HepG2 (cell line): ENCODE measurements around the gene PLD1. TPM values are rescaled to one million over a fixed set of nuclear protein-coding genes. Genes with fewer than 3 reads are reported as not detected.

Source experiments
- ATAD3A ChIP-seq: sonication (generic); formaldehyde crosslinking; IDR thresholded peaks from 2 replicates; pipeline ENCODE4 v1.4.0; 2020; ENCODE audit warnings: missing genetic modification reagents
- ATF1 ChIP-seq: IDR thresholded peaks from 2 replicates; pipeline ENCODE4 v1.6.1; 2016; ENCODE audit warnings: mild to moderate bottlenecking, control low read depth
- BRF2 ChIP-seq: sonication (generic); formaldehyde crosslinking; IDR thresholded peaks from 2 replicates; pipeline ENCODE4 v1.8.1; 2022; ENCODE audit warnings: mild to moderate bottlenecking, missing genetic modification reagents
- CENPT ChIP-seq: sonication (generic); formaldehyde crosslinking; IDR thresholded peaks from 2 replicates; pipeline ENCODE4 v1.8.0; 2022; ENCODE audit warnings: low read depth, mild to moderate bottlenecking, moderate library complexity, missing genetic modification reagents
- CTCF ChIP-seq: sonication (generic); formaldehyde crosslinking; IDR thresholded peaks from 2 replicates; pipeline ENCODE4 v1.5.0; 2020; ENCODE audit warnings: mild to moderate bottlenecking, missing genetic modification reagents, moderate library complexity
- FOXO1 ChIP-seq: sonication (generic); formaldehyde crosslinking; IDR thresholded peaks from 2 replicates; pipeline ENCODE4 v1.4.0; 2020; ENCODE audit warnings: missing genetic modification reagents
- HMGXB4 ChIP-seq, 2 experiments: sonication (generic) in 1 of 2; formaldehyde crosslinking in 1 of 2; IDR thresholded peaks; 2 replicates each; pipeline versions ENCODE4 v1.4.0 to v1.6.1; 2018 to 2020; ENCODE audit warnings: missing genetic modification reagents in 2 of 2, borderline replicate concordance in 1 of 2, low read depth in 1 of 2, mild to moderate bottlenecking in 1 of 2, missing biosample characterization in 1 of 2
- MAFF ChIP-seq: IDR thresholded peaks from 2 replicates; pipeline ENCODE4 v1.6.1; 2011; ENCODE audit warnings: low read depth, low read length, improper control_type of control experiment
- MEIS2 ChIP-seq: sonication (generic); formaldehyde crosslinking; IDR thresholded peaks from 2 replicates; pipeline ENCODE4 v1.9.0; 2021; ENCODE audit warnings: mild to moderate bottlenecking, missing genetic modification reagents
- RFX5 ChIP-seq: IDR thresholded peaks from 2 replicates; pipeline ENCODE4 v1.6.1; 2011; ENCODE audit warnings: low read depth, low read length, improper control_type of control experiment
- SNAI1 ChIP-seq: sonication (generic); formaldehyde crosslinking; IDR thresholded peaks from 2 replicates; pipeline ENCODE4 v1.5.0; 2020; ENCODE audit warnings: mild to moderate bottlenecking, missing genetic modification reagents, borderline replicate concordance
- ZBTB1 ChIP-seq: sonication (generic); formaldehyde crosslinking; IDR thresholded peaks from 2 replicates; pipeline ENCODE4 v1.4.0; 2020; ENCODE audit warnings: missing genetic modification reagents, borderline replicate concordance
- ZFX ChIP-seq: sonication (generic); formaldehyde crosslinking; IDR thresholded peaks from 2 replicates; pipeline ENCODE4 v1.4.0; 2020; ENCODE audit warnings: mild to moderate bottlenecking, low read depth, missing genetic modification reagents, moderate library complexity
- ZNF234 ChIP-seq: sonication (generic); formaldehyde crosslinking; conservative IDR thresholded peaks from 2 replicates; pipeline ENCODE4 v1.5.1; 2020; ENCODE audit warnings: mild to moderate bottlenecking, missing genetic modification reagents
- ZNF235 ChIP-seq: sonication (generic); formaldehyde crosslinking; IDR thresholded peaks from 2 replicates; pipeline ENCODE4 v1.8.1; 2023; ENCODE audit warnings: mild to moderate bottlenecking, missing genetic modification reagents, borderline replicate concordance
- ZNF276 ChIP-seq: sonication (generic); formaldehyde crosslinking; IDR thresholded peaks from 2 replicates; pipeline ENCODE4 v1.4.0; 2020; ENCODE audit warnings: mild to moderate bottlenecking, low read depth, missing genetic modification reagents
- ZNF430 ChIP-seq: sonication (generic); formaldehyde crosslinking; IDR thresholded peaks from 2 replicates; pipeline ENCODE4 v1.9.0; 2021; ENCODE audit warnings: mild to moderate bottlenecking, missing genetic modification reagents
- ZNF619 ChIP-seq: sonication (generic); formaldehyde crosslinking; IDR thresholded peaks from 2 replicates; pipeline ENCODE4 v1.4.0; 2020; ENCODE audit warnings: mild to moderate bottlenecking, missing genetic modification reagents
- ZNF740 ChIP-seq: sonication (generic); formaldehyde crosslinking; IDR thresholded peaks from 2 replicates; pipeline ENCODE4 v1.4.0; 2020; ENCODE audit warnings: missing genetic modification reagents
- ZNF784 ChIP-seq: sonication (generic); formaldehyde crosslinking; IDR thresholded peaks from 2 replicates; pipeline ENCODE4 v1.5.1; 2020; ENCODE audit warnings: missing genetic modification reagents, mild to moderate bottlenecking, borderline replicate concordance
- ZSCAN20 ChIP-seq: sonication (generic); formaldehyde crosslinking; IDR thresholded peaks from 2 replicates; pipeline ENCODE4 v1.4.0; 2020; ENCODE audit warnings: missing genetic modification reagents, mild to moderate bottlenecking, borderline replicate concordance
- polyA plus RNA-seq, 8 experiments: library from polyadenylated mRNA; depleted of rRNA in 3 of 8; stranded (reverse) in 7 of 8; unstranded in 1 of 8; fragments of >200 nt; fragmentation: Illumina TruSeq in 4 of 8; extraction: Trizol in 4 of 8; gene quantifications; 2 replicates each; pipeline versions ENCODE4 v1.2.1 to v1.2.3, GENCODE V29; 2011 to 2016; ENCODE audit warnings: low read depth in 4 of 8, missing spikeins in 1 of 8, mixed read lengths in 1 of 8; ENCODE audit not compliant: insufficient read depth in 1 of 8
- total RNA-seq, 5 experiments: library from RNA; depleted of rRNA; stranded (reverse); fragments of >200 nt; fragmentation: Illumina TruSeq; extraction: Trizol; gene quantifications; 2 replicates each; pipeline ENCODE4 v1.2.3, GENCODE V29; 2016; ENCODE audit warnings: low read depth in 1 of 5

The PLD1 gene
- total and polyA plus RNA-seq, 2 of the 13 experiments (the other 11 are each of a cell fraction or from before 2014, with no cell fraction given): 27.1 to 59.4 TPM

GRCh38 chr3:171806200-171807128 lies 3.8 kb downstream of the PLD1 start (continued):
- TF ChIP-seq ZNF276 (CRISPR knock-in tag): no peak
- TF ChIP-seq ZFX (CRISPR knock-in tag): no peak
- TF ChIP-seq SNAI1 (CRISPR knock-in tag): 0 out of 2 replicates have a peak, but pooled peaks have one; percentile 19
- no peak for TF ChIP-seq RFX5
- no peak for TF ChIP-seq ZNF430 (CRISPR knock-in tag)
- no peak for TF ChIP-seq BRF2 (CRISPR knock-in tag)
- TF ChIP-seq CENPT: no peak
- TF ChIP-seq ZSCAN20: no peak
- TF ChIP-seq ATAD3A: no peak
- TF ChIP-seq MEIS2: peak; percentile 76; the same call in 1 of the 2 replicates
- TF ChIP-seq CTCF (CRISPR knock-in tag): no peak
- TF ChIP-seq FOXO1 (CRISPR knock-in tag): peak; percentile 88
- TF ChIP-seq ZBTB1 (CRISPR knock-in tag): no peak
- TF ChIP-seq ZNF784 (CRISPR knock-in tag): no peak
- peak; percentile 45 for TF ChIP-seq MAFF
- no peak for TF ChIP-seq ZNF234
- TF ChIP-seq ZNF740 (CRISPR knock-in tag): no peak
- no peak for TF ChIP-seq ZNF619 (CRISPR knock-in tag)
- TF ChIP-seq ZNF235 (CRISPR knock-in tag): no peak
- peak in 1 of 2 experiments; percentile 84; a peak in 2 of 4 replicates for TF ChIP-seq HMGXB4 (CRISPR knock-in tag; IDR thresholded peaks at IDR 0.05; ENCODE audit: borderline replicate concordance in 1 of 2, low read depth in 1 of 2)
- peak; percentile 82 for TF ChIP-seq ATF1
